Cardiac muscle cell (in vitro differentiated cells and primary cell): ENCODE data around the gene ELAC2. TPM values are rescaled to one million over a fixed set of nuclear protein-coding genes. Genes with fewer than 3 reads are reported as not detected.

ENCODE experiments used
- DNase-seq, 2 donors: peaks; one replicate each; pipeline versions ENCODE4 v3.0.0 to v3.0.0-alpha.2; 2010 to 2017; ENCODE audit warnings: low read depth in 1 of 2, low spot score in 1 of 2
- H3K27ac ChIP-seq: fragments of 200-600 bp; sonication (generic); 2 replicates; pipeline ENCODE4 v1.5.1; 2016
- H3K27me3 ChIP-seq: fragments of 200-600 bp; sonication (generic); 2 replicates; pipeline ENCODE4 v1.6.0; 2016; ENCODE audit warnings: control low read depth
- H3K36me3 ChIP-seq: fragments of 200-600 bp; sonication (generic); 2 replicates; pipeline ENCODE4 v1.5.1; 2016; ENCODE audit warnings: control low read depth
- H3K4me1 ChIP-seq: fragments of 200-600 bp; sonication (generic); 2 replicates; pipeline ENCODE4 v1.8.1; 2017; ENCODE audit warnings: low read depth, mild to moderate bottlenecking, mixed run types
- H3K4me3 ChIP-seq: fragments of 200-600 bp; sonication (generic); 2 replicates; pipeline ENCODE4 v1.5.1; 2016; ENCODE audit warnings: mild to moderate bottlenecking
- H3K9me3 ChIP-seq: fragments of 200-600 bp; sonication (generic); 2 replicates; pipeline ENCODE4 v1.5.1; 2017; ENCODE audit warnings: low read depth, mild to moderate bottlenecking, control low read depth
- CTCF ChIP-seq: IDR thresholded peaks from 2 replicates; pipeline ENCODE4 v1.5.1; 2012; ENCODE audit warnings: low read depth, mild to moderate bottlenecking, low read length
- polyA plus RNA-seq: library from polyadenylated mRNA; unstranded; fragments of >200 nt; fragmentation: Nextera tagmentation; extraction: Ambion mirVana; gene quantifications from 2 replicates; pipeline ENCODE4 v1.2.1, GENCODE V29; 2016
- total RNA-seq: library from RNA; depleted of rRNA; stranded (reverse); fragments of >200 nt; gene quantifications from 2 replicates; pipeline ENCODE4 v1.2.3, GENCODE V29; 2016

The ELAC2 gene
- total and polyA plus RNA-seq, 2 experiments from 2014 or later: 90.4 to 152 TPM

- Histone ChIP-seq H3K36me3 (no peaks in the 10 kb centered on the region), H3K27ac (no peak overlapping the region), H3K9me3 (no peaks in the 10 kb centered on the region), H3K4me3 (no peak overlapping the region), H3K27me3 (no peaks in the 10 kb centered on the region), H3K4me1 (no peaks in the 10 kb centered on the region)
- DNase-seq: no peak
- TF ChIP-seq CTCF: no peak
Measured at GRCh38 chr17:12963505-12963904, 54.3 kb downstream of the ELAC2 start.

- Histone ChIP-seq H3K9me3 (no peaks in the 10 kb centered on the region), H3K4me1 (no peaks in the 10 kb centered on the region), H3K27ac (no peak overlapping the region), H3K4me3 (no peak overlapping the region), H3K27me3 (no peaks in the 10 kb centered on the region), H3K36me3 (peaks cover 6% of the 10 kb centered on the region)
- no peak for DNase-seq
- TF ChIP-seq CTCF: no peak
Measured at GRCh38 chr17:12961655-12962054, 56.2 kb downstream of the ELAC2 start.

DNA sequence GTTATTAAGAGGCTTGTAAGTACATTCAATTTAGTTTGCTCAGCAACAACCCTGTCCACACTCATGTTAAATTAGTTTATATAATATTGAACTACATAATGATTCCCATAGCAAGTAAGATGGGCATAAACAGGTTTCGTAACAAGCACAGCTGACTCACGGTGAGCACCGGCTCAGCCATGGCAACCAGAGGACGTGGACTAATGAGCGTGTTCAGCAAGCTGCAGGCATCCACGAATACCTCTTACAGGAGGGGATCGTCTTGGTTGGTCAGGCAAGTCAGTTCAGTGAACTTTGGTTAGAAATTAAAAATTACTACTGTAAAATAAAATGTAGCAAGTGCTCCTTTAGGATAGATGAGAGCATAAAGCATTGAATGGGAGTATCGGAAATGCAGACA, 58.4 kb downstream of the ELAC2 start:
- Histone ChIP-seq H3K27me3 (no peaks in the 10 kb centered on the region), H3K27ac (no peak overlapping the region), H3K9me3 (no peaks in the 10 kb centered on the region), H3K4me1 (no peaks in the 10 kb centered on the region), H3K4me3 (no peak overlapping the region), H3K36me3 (peaks cover 6% of the 10 kb centered on the region)
- TF ChIP-seq CTCF: no peak
- DNase-seq: peak in 1 of 2 donors; percentile 45

- Histone ChIP-seq H3K27me3 (no peaks in the 10 kb centered on the region), H3K27ac (no peak overlapping the region), H3K36me3 (peaks cover 6% of the 10 kb centered on the region), H3K9me3 (no peaks in the 10 kb centered on the region), H3K4me3 (no peak overlapping the region), H3K4me1 (no peaks in the 10 kb centered on the region)
- no peak for DNase-seq
- TF ChIP-seq CTCF: no peak
Measured at GRCh38 chr17:12958786-12959185, 59.0 kb downstream of the ELAC2 start.

GRCh38 chr17:12955521-12955920, 62.3 kb downstream of the ELAC2 start:
- Histone ChIP-seq H3K9me3 (no peaks in the 10 kb centered on the region), H3K4me3 (no peak overlapping the region), H3K27ac (no peak overlapping the region), H3K4me1 (no peaks in the 10 kb centered on the region), H3K36me3 (peaks cover 15% of the 10 kb centered on the region), H3K27me3 (no peaks in the 10 kb centered on the region)
- TF ChIP-seq CTCF: no peak
- DNase-seq: no peak

- Histone ChIP-seq H3K9me3 (no peaks in the 10 kb centered on the region), H3K27me3 (no peaks in the 10 kb centered on the region), H3K4me3 (no peak overlapping the region), H3K36me3 (peaks cover 15% of the 10 kb centered on the region), H3K27ac (no peak overlapping the region), H3K4me1 (no peaks in the 10 kb centered on the region)
- no peak for DNase-seq
- TF ChIP-seq CTCF: no peak
Measured at GRCh38 chr17:12953156-12953555, 64.7 kb downstream of the ELAC2 start.
